HAP-1 (cell line): ENCODE results near the gene CRTC3.
"Not testable (repeated sequence)": the region's sequence is repeated elsewhere in the genome, so short reads cannot be mapped to it uniquely, and the experiment has no call there.

ENCODE experiments used
- DNase-seq, 2 experiments: peaks; one replicate each; pipeline ENCODE4 v3.0.0-alpha.2; 2016 to 2020; ENCODE audit warnings: low spot score in 2 of 2
- H3K27me3 ChIP-seq: fragments of 250-450 bp; sonication (Bioruptor Pico); 2 replicates; pipeline ENCODE4 v1.5.1; 2020; ENCODE audit warnings: low read depth, mild to moderate bottlenecking, moderate library complexity
- H3K36me3 ChIP-seq: fragments of 250-450 bp; sonication (Bioruptor Pico); replicated peaks from 2 replicates; pipeline ENCODE4 v1.5.1; 2020; ENCODE audit warnings: mild to moderate bottlenecking
- H3K4me1 ChIP-seq: fragments of 250-450 bp; sonication (Bioruptor Pico); 2 replicates; pipeline ENCODE4 v1.5.1; 2020; ENCODE audit warnings: mild to moderate bottlenecking
- H3K4me3 ChIP-seq: fragments of 250-450 bp; sonication (Bioruptor Pico); 2 replicates; pipeline ENCODE4 v1.5.1; 2020; ENCODE audit warnings: mild to moderate bottlenecking, moderate library complexity
- H3K9me3 ChIP-seq: fragments of 250-450 bp; sonication (Bioruptor Pico); 2 replicates; pipeline ENCODE4 v1.5.1; 2020; ENCODE audit warnings: mild to moderate bottlenecking, moderate library complexity
- in situ Hi-C: fragments of 300-500 bp; cut with MboI; formaldehyde crosslinking; loops from 3 replicates; pipeline ENCODE4 v1.14.3; 2020; ENCODE audit warnings: low sequenced_read_pairs, inconsistent platforms, mixed read lengths

CRTC3 gene

GRCh38 chr15:90617171-90617570 is 87.4 kb downstream of the CRTC3 start:
- H3K27me3 ChIP-seq = no peaks in the 10 kb centered on the region
- in situ Hi-C loops = no loop called here
- no peaks in the 10 kb centered on the region for H3K9me3 ChIP-seq
- H3K4me3 ChIP-seq = no peak overlapping the region
- no peaks in the 10 kb centered on the region for H3K4me1 ChIP-seq
- DNase-seq = no peak
- H3K36me3 ChIP-seq = peaks cover 12% of the 10 kb centered on the region

GRCh38 chr15:90617668-90618097 is 88.0 kb downstream of the CRTC3 start:
- no peaks in the 10 kb centered on the region for H3K9me3 ChIP-seq
- no peak overlapping the region for H3K4me3 ChIP-seq
- H3K4me1 ChIP-seq = no peaks in the 10 kb centered on the region
- DNase-seq = no peak
- H3K27me3 ChIP-seq = no peaks in the 10 kb centered on the region
- in situ Hi-C loops = no loop called here
- peaks cover 12% of the 10 kb centered on the region for H3K36me3 ChIP-seq

- DNase-seq = no peak
- in situ Hi-C loops = no loop called here
Measured at GRCh38 chr15:90618330-90619125, 88.8 kb downstream of the CRTC3 start.

GRCh38 chr15:90619468-90619867 is 89.7 kb downstream of the CRTC3 start:
- DNase-seq = no peak
- in situ Hi-C loops = no loop called here

More at GRCh38 chr15:90618330-90619125, 88.8 kb downstream of the CRTC3 start:
- Histone ChIP-seq H3K4me1 (no peaks in the 10 kb centered on the region), H3K36me3 (peaks cover 12% of the 10 kb centered on the region), H3K4me3 (no peak overlapping the region), H3K9me3 (no peaks in the 10 kb centered on the region), H3K27me3 (no peaks in the 10 kb centered on the region)

GRCh38 chr15:90619939-90620338 is 90.2 kb downstream of the CRTC3 start:
- H3K4me3 ChIP-seq = no peak overlapping the region
- no peak for DNase-seq
- H3K9me3 ChIP-seq = no peaks in the 10 kb centered on the region
- in situ Hi-C loops = no loop called here
- H3K36me3 ChIP-seq = peaks cover 12% of the 10 kb centered on the region
- no peaks in the 10 kb centered on the region for H3K27me3 ChIP-seq
- no peaks in the 10 kb centered on the region for H3K4me1 ChIP-seq

More at GRCh38 chr15:90619468-90619867, 89.7 kb downstream of the CRTC3 start:
- H3K27me3 ChIP-seq = no peaks in the 10 kb centered on the region
- no peaks in the 10 kb centered on the region for H3K9me3 ChIP-seq
- H3K4me3 ChIP-seq = no peak overlapping the region
- no peaks in the 10 kb centered on the region for H3K4me1 ChIP-seq
- peaks cover 12% of the 10 kb centered on the region for H3K36me3 ChIP-seq

- Histone ChIP-seq H3K36me3 (peaks cover 12% of the 10 kb centered on the region), H3K4me3 (no peak overlapping the region), H3K27me3 (no peaks in the 10 kb centered on the region), H3K9me3 (no peaks in the 10 kb centered on the region), H3K4me1 (no peaks in the 10 kb centered on the region)
- in situ Hi-C loops = no loop called here
- DNase-seq = no peak
Measured at GRCh38 chr15:90620379-90621067, 90.8 kb downstream of the CRTC3 start.

- Histone ChIP-seq H3K27me3 (no peaks in the 10 kb centered on the region), H3K9me3 (no peaks in the 10 kb centered on the region)
- in situ Hi-C loops = no loop called here
Measured at GRCh38 chr15:90623854-90624253, 94.1 kb downstream of the CRTC3 start.

GRCh38 chr15:90624278-90624981 is 94.7 kb downstream of the CRTC3 start:
- DNase-seq = no peak
- in situ Hi-C loops = no loop called here
- Histone ChIP-seq H3K4me1 (no peaks in the 10 kb centered on the region), H3K4me3 (no peak overlapping the region), H3K9me3 (no peaks in the 10 kb centered on the region), H3K36me3 (peaks cover 24% of the 10 kb centered on the region), H3K27me3 (no peaks in the 10 kb centered on the region)

More at GRCh38 chr15:90623854-90624253, 94.1 kb downstream of the CRTC3 start:
- H3K4me1 ChIP-seq = no peaks in the 10 kb centered on the region
- no peak for DNase-seq
- H3K4me3 ChIP-seq = no peak overlapping the region
- peaks cover 20% of the 10 kb centered on the region for H3K36me3 ChIP-seq

GRCh38 chr15:90625037-90625436 is 95.3 kb downstream of the CRTC3 start:
- H3K4me3 ChIP-seq = no peak overlapping the region
- no peak for DNase-seq
- H3K4me1 ChIP-seq = no peaks in the 10 kb centered on the region; the same call in 1 of the 2 replicates
- in situ Hi-C loops = loop anchor here (25.0 kb wide), 1 partner anchor 612 kb away; no protein-coding TSS in a partner anchor
- H3K27me3 ChIP-seq = no peaks in the 10 kb centered on the region
- H3K9me3 ChIP-seq = no peaks in the 10 kb centered on the region
- peaks cover 24% of the 10 kb centered on the region for H3K36me3 ChIP-seq

- in situ Hi-C loops = loop anchor here (25.0 kb wide), 1 partner anchor 608 kb away; no protein-coding TSS in a partner anchor
- Histone ChIP-seq H3K36me3 (peaks cover 29% of the 10 kb centered on the region), H3K27me3 (no peaks in the 10 kb centered on the region), H3K9me3 (no peaks in the 10 kb centered on the region), H3K4me1 (no peaks in the 10 kb centered on the region; the same call in 1 of the 2 replicates), H3K4me3 (no peak overlapping the region)
- no peak for DNase-seq
Measured at GRCh38 chr15:90629217-90629616, 99.5 kb downstream of the CRTC3 start.

GRCh38 chr15:90633360-90633759 is 103.6 kb downstream of the CRTC3 start:
- Histone ChIP-seq H3K36me3 (peaks cover 19% of the 10 kb centered on the region), H3K27me3 (no peaks in the 10 kb centered on the region), H3K4me3 (no peak overlapping the region), H3K4me1 (no peaks in the 10 kb centered on the region; the same call in 1 of the 2 replicates), H3K9me3 (no peaks in the 10 kb centered on the region)
- in situ Hi-C loops = loop anchor here (25.0 kb wide), 1 partner anchor 604 kb away; no protein-coding TSS in a partner anchor
- DNase-seq = no peak

- H3K4me3 ChIP-seq, DNase-seq, H3K27me3 ChIP-seq, H3K4me1 ChIP-seq, H3K9me3 ChIP-seq: not testable (repeated sequence)
- in situ Hi-C loops = loop anchor here (25.0 kb wide), 1 partner anchor 600 kb away; no protein-coding TSS in a partner anchor
- H3K36me3 ChIP-seq = peaks cover 17% of the 10 kb centered on the region
Measured at GRCh38 chr15:90636993-90637392, 107.3 kb downstream of the CRTC3 start.

GRCh38 chr15:90637693-90638092 is 108.0 kb downstream of the CRTC3 start:
- peaks cover 24% of the 10 kb centered on the region for H3K36me3 ChIP-seq
- DNase-seq = no peak
- in situ Hi-C loops = loop anchor here (25.0 kb wide), 1 partner anchor 600 kb away; no protein-coding TSS in a partner anchor

More at GRCh38 chr15:90637693-90638092, 108.0 kb downstream of the CRTC3 start:
- Histone ChIP-seq H3K4me1 (no peaks in the 10 kb centered on the region), H3K9me3 (no peaks in the 10 kb centered on the region), H3K27me3 (no peaks in the 10 kb centered on the region), H3K4me3 (no peak overlapping the region)
